ENCODE results near the gene CDCP1.

Gene CDCP1

GRCh38 chr3:45134758-45135521 lies 11.2 kb downstream of the CDCP1 start:
- no peak for DNase-seq

- no peak for DNase-seq
Observed at GRCh38 chr3:45132568-45133211, 13.5 kb downstream of the CDCP1 start.

DNA sequence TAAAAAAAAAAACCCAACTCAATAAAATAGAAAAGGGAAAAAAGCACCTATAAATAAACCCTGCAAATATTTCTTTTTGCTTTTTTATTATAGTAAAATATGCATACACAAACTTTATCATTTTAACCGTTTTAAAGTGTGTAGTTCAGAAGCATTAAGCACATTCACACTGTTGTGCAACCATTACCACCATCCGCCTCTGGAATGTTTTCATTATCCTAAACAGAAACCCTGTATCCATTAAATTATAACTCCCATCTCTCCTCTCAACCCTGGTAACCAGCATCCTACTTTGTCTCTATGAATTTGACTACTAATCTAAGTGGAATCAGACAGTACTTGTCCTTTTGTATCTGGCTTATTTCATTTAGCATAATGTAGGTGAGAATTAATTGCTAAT lies 15.0 kb downstream of the CDCP1 start:
- no peak for DNase-seq

GRCh38 chr3:45130476-45130875 lies 15.7 kb downstream of the CDCP1 start:
- DNase-seq = no peak

GRCh38 chr3:45128950-45129349 lies 17.2 kb downstream of the CDCP1 start:
- DNase-seq = no peak

DNA sequence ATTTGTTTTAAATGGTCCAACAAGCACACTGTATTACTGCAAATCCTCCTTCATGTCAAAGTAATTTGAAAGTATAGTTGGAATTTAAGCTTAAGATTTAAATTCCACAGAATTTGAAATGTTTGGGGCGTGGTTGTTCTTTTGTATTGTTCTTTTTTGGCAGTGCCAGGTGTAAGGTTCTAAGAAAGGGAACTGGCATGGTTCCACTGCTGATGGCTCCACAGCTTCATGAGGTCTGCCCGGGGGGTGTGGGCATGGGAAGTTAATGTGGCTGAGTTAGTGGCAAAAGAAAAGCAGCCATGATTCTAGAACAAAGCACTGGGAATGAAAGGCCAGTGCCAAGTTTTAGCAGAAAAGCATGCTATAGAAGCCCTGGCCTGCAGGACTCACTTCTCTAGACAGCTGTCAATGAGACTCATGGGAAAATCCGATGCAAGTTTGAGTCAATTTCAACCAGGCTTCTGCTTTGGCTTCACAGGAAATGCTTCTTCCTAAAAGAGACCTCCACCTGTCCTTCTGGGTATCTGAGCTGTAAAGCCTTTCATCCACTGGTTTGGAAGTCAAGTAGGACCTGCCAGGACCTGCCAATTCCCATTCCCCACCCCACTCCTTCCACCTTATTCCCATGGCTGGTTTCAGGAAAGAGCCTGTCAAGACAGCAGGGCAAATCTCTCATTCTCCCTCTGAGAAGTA lies 18.9 kb downstream of the CDCP1 start:
- DNase-seq = no peak

- DNase-seq = no peak
Observed at GRCh38 chr3:45126730-45127129, 19.4 kb downstream of the CDCP1 start.

- no peak for DNase-seq
Observed at GRCh38 chr3:45125550-45126026, 20.6 kb downstream of the CDCP1 start.

DNA sequence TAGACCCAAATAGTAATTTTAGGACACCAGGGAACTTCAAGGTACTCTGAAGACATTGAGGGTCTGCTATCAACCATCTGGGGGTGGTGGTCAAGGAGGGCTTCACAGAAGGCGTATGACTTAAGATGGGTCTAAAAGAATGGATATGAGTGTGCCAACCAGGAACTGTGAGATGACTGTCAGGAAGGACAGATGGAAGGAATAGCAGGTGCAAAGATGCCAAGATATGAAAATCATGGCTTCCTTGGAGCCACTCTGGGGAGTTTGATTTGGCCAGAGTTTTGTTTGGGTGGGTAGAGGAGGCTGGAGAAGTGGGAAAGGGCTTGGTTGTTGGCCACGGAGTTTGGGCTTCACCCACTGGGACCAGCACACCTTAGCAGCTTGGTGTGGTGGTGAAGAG lies 21.2 kb downstream of the CDCP1 start:
- DNase-seq = no peak

- DNase-seq = no peak
Observed at GRCh38 chr3:45124352-45124751, 21.8 kb downstream of the CDCP1 start.

DNA sequence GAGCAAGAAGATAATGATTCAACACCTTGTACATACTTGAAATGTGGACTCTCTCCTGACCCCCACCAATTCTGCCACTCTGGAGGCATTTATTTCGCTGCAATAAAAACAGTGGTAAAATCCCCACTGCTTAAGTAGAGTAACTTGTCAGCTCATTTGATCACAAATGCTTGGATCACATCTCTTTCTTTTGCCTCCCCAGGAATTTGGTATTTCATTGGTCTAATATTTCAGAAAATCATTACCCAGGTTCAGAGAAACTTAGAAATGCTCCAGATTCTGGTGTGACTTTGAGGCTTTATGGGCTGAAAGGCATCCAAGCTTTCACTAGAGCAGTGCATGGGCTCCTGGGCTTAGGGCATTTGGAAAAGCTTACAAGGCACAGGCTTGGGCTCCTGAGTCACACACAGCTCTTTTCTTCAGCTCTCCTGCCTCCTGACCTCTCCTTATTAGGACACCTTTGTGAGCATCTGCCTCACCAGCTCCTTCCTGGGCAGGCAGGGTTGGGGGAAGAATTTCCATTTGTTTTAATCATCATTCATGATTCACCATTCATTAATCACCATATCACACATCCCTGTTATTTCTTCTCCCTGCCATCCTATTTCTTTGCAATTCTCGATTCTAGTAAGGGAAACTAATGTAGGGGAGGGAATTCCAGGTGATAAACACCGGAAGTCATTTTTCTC lies 22.5 kb downstream of the CDCP1 start:
- DNase-seq = peak; percentile 72

GRCh38 chr3:45123030-45123429 lies 23.1 kb downstream of the CDCP1 start:
- DNase-seq = no peak

DNA sequence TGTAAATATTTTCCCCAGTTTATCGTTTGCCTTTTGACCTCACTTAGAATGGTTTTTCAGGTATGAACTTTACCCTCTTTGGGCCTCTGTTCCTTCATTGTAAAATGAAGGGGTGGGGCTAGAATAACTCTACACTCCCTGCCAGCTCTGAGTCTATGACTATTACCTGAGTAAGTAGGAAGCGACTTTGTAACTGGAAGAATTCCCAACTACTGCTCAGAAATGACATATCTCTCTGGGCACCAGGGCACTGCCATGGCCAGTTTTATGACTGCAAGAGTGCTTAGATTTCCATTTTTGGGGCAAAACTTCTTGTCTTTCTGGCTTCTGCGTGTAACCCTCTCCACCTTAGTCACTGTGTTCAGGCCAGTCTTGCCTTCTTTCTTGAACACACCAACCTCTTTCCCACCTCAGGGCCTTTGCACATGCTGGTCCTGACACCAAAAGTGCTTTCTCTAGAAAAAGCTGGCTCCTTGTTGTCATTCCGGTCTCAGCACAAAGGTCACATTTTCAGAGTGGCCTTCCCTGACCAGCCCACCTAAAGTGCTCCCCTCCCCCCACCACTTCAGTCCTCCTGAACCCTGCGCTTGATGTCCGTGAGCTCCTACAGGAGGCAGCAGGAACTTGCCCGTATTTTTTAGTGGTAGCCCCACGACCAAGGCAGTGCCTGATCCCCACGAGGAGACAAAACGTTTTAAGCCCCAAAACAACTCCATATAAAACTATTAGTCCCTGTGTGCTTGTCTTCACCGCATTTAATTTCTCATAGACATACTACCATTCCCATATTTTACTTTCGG lies 25.6 kb downstream of the CDCP1 start:
- DNase-seq = no peak

- no peak for DNase-seq
Observed at GRCh38 chr3:45119824-45120358, 26.3 kb downstream of the CDCP1 start.

- no peak for DNase-seq
Observed at GRCh38 chr3:45119376-45119775, 26.8 kb downstream of the CDCP1 start.

- no peak for DNase-seq
Observed at GRCh38 chr3:45118615-45119071, 27.5 kb downstream of the CDCP1 start.

DNA sequence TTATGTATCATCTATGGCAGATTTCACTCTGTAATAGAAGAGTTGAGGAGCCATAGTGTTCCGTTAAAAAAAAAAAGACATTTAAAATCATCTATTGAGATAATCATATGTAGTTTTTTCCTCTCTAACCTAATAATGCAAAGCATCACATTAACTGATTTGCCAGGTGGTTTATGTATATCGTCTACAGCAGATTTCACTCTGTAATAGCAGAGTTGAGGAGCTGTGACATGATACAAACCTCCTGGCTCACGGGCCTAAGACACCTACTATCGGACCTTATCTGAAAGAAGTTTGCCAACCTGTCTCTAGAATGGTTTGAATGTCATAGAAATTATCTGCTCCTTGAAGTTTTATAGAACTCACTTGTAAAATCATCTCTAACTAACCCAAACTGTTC lies 29.8 kb downstream of the CDCP1 start:
- DNase-seq = no peak

DNA sequence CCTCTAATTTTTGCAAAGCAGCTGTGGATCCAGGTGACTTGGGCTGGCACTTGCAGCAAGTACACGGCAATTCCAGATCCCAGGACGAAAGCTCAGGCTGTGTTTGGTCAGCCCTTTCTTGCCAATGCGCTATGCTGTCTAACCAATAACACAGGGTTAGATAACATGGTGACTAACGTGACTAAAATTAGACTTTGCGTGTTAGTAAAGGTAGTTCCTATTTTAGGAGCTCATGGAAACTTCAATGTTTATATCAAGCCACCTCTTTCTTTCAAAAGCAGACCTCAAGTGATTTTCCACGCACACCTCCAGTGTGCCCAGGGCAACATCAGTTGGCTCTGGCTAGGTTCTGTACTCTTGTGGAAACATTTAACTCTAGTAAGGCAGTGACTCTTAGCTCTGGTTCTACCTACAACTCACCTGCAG lies 32.5 kb downstream of the CDCP1 start:
- DNase-seq = no peak

GRCh38 chr3:45112939-45113338 lies 33.2 kb downstream of the CDCP1 start:
- DNase-seq = no peak

DNA sequence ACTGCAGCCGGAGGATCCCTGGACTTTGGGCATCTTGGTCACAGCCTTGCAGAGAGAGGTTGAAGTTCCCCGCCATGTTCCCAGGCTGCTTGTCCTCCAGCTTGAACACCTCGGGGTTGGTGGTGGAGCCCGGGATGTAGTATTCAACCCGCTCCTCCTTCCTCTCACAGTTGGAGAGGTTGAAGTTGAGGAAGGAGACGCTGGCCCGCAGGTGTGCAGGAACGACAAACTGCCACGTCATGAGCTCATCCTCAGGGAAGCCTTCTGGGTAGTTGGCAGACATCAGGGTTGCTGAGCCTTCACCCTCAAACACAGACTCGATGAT lies 35.7 kb downstream of the CDCP1 start:
- no peak for DNase-seq

DNA sequence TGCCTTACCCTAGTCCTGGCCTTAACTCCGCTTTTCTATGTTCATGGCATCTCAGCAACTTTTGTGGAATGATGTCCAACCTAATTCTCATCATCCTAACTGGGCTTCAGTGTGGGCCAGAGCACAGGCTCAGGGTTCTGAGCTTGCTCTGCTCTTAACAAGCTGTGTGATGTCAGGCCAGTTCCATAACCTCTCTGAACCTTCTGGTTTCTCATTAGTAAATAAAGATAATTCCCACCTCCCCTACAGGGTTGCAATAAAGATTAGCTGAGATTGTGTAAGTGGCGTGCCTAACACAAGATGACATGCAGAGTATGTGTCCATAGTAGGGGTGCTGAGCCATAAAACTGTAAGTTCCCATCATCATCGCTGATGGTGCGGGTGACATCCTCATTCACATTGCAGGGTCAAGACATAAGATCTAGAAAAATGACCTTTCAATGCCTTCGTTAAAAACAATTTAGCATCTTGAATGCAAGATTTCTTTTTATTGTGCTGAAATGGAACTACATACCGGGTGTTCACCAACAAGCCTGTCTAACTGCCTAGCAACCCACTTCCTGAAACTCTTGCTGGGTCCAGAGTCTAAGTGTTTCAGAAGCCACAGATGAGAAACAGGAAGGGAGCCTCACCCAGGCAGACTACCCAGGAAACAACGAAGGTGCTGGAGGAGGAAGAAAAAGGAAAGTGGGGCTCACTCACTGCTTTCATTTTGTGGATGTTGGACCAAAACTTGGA lies 36.2 kb downstream of the CDCP1 start:
- DNase-seq = no peak

GRCh38 chr3:45106874-45107273 lies 39.3 kb downstream of the CDCP1 start:
- DNase-seq = no peak

Data from islet precursor cell (in vitro differentiated cells).